Measurements from ENCODE around the gene REEP1. TPM values are rescaled to one million over a fixed set of nuclear protein-coding genes. Genes with fewer than 3 reads are reported as not detected.

Gene REEP1
- total and polyA plus RNA-seq, 2 of the 13 experiments (the other 11 are each of a cell fraction or from before 2014, with no cell fraction given): 0.27 TPM; not detected in 1

- peak; percentile 69; the same call in 1 of the 2 replicates for TF ChIP-seq ATF5 (CRISPR knock-in tag; IDR thresholded peaks at IDR 0.05; ENCODE audit: low read depth)
- peak; percentile 89; the same call in 1 of the 2 replicates for TF ChIP-seq IRF9 (CRISPR knock-in tag; IDR thresholded peaks at IDR 0.05; ENCODE audit: borderline replicate concordance)
- peak; percentile 72; the same call in 1 of the 2 replicates for TF ChIP-seq GATA4 (IDR thresholded peaks at IDR 0.05; ENCODE audit: borderline replicate concordance, low read depth)
- TF ChIP-seq ZNF296 (CRISPR knock-in tag; conservative IDR thresholded peaks at IDR 0.05): peak; percentile 81
- no peak for TF ChIP-seq LRRFIP1 (CRISPR knock-in tag; conservative IDR thresholded peaks at IDR 0.05)
- TF ChIP-seq ZNF639 (CRISPR knock-in tag; conservative IDR thresholded peaks at IDR 0.05): peak; percentile 95
- peak; percentile 99 for TF ChIP-seq ZNF572 (CRISPR knock-in tag; IDR thresholded peaks at IDR 0.05)
- TF ChIP-seq SIX4 (CRISPR knock-in tag; IDR thresholded peaks at IDR 0.05): 0 out of 2 replicates have a peak, but pooled peaks have one; percentile 27
- no peak for TF ChIP-seq NONO (IDR thresholded peaks at IDR 0.05)
- peak; percentile 93 for TF ChIP-seq NONO (CRISPR knock-in tag; conservative IDR thresholded peaks at IDR 0.05)
- TF ChIP-seq ZNF781 (CRISPR knock-in tag; IDR thresholded peaks at IDR 0.05; ENCODE audit: borderline replicate concordance, not compliant biosample characterization): peak; percentile 78
- peak; percentile 98 for TF ChIP-seq TBX2 (CRISPR knock-in tag; IDR thresholded peaks at IDR 0.05; ENCODE audit: borderline replicate concordance)
- peak; percentile 63 for TF ChIP-seq PRDM10 (CRISPR knock-in tag; IDR thresholded peaks at IDR 0.05; ENCODE audit: low read depth)
- 0 out of 4 replicates have a peak, but pooled peaks of 1 of the 2 experiments have one; percentile 63 for TF ChIP-seq EP300 (IDR thresholded peaks at IDR 0.05; ENCODE audit: low read depth in 2 of 2, low read length in 2 of 2)
- TF ChIP-seq EP300 (CRISPR knock-in tag; IDR thresholded peaks at IDR 0.05; ENCODE audit: borderline replicate concordance): no peak; the same call in 1 of the 2 replicates
- no peak for TF ChIP-seq RFX1 (IDR thresholded peaks at IDR 0.05)
- TF ChIP-seq BRF2 (CRISPR knock-in tag; IDR thresholded peaks at IDR 0.05): peak; percentile 87
These were observed 142.2 kb downstream of the REEP1 start, which contains the start of gene IMMT (continued) for GRCh38 chr2:86195055-86195807.
